ENCODE measurements around the gene THAP7.
"Not testable (repeated sequence)": the region's sequence is repeated elsewhere in the genome, so short reads cannot be mapped to it uniquely, and the experiment has no call there.

Gene THAP7

GRCh38 chr22:21001601-21002325 is at the start of gene THAP7:
THAP7 (minus strand) TSS chr22:21002118; CDS start chr22:21001911, 207 bp downstream.
- no peak for FAIRE-seq

- no peak for FAIRE-seq
Observed at GRCh38 chr22:21051145-21051830, 49.4 kb upstream of the THAP7 start.

GRCh38 chr22:21048965-21049364 is 47.0 kb upstream of the THAP7 start:
- FAIRE-seq, result not testable (repeated sequence)

- FAIRE-seq, result not testable (repeated sequence)
Observed at GRCh38 chr22:21048448-21048847, 46.5 kb upstream of the THAP7 start.

- no peak for FAIRE-seq
Observed at GRCh38 chr22:21047730-21048129, 45.8 kb upstream of the THAP7 start.

- no peak for FAIRE-seq
Observed at GRCh38 chr22:21047035-21047661, 45.2 kb upstream of the THAP7 start.

- no peak for FAIRE-seq
Observed at GRCh38 chr22:21045585-21046294, 43.8 kb upstream of the THAP7 start, which contains the start of gene LRRC74B. LRRC74B (plus strand) TSS chr22:21045946; CDS start chr22:21045987, 41 bp downstream.

GRCh38 chr22:21044931-21045584 is 43.1 kb upstream of the THAP7 start:
- no peak for FAIRE-seq

GRCh38 chr22:21043860-21044535 is 42.1 kb upstream of the THAP7 start:
- no peak for FAIRE-seq

- FAIRE-seq, result no peak
Observed at GRCh38 chr22:21042978-21043859, 41.3 kb upstream of the THAP7 start.

GRCh38 chr22:21041937-21042336 is 40.0 kb upstream of the THAP7 start:
- no peak for FAIRE-seq

- FAIRE-seq, result not testable (repeated sequence)
Observed at GRCh38 chr22:21039158-21039557, 37.2 kb upstream of the THAP7 start.

- FAIRE-seq, result no peak
Observed at GRCh38 chr22:21038405-21038804, 36.5 kb upstream of the THAP7 start.

- no peak for FAIRE-seq
Observed at GRCh38 chr22:21034989-21035388, 33.1 kb upstream of the THAP7 start.

GRCh38 chr22:21033895-21034294 is 32.0 kb upstream of the THAP7 start:
- FAIRE-seq, result no peak

GRCh38 chr22:21032868-21033688 is 31.2 kb upstream of the THAP7 start:
- FAIRE-seq, result no peak

- no peak for FAIRE-seq
Observed at GRCh38 chr22:21032037-21032867, 30.3 kb upstream of the THAP7 start, which contains the start of gene SLC7A4. SLC7A4 (minus strand) TSS chr22:21032561; CDS start chr22:21031812, 749 bp downstream.

GRCh38 chr22:21031545-21032036 is 29.7 kb upstream of the THAP7 start:
- FAIRE-seq, result no peak
